IMR-90 (cell line): Measurements from ENCODE around the gene JAGN1. TPM values are rescaled to one million over a fixed set of nuclear protein-coding genes. Genes with fewer than 3 reads are reported as not detected.

ENCODE experiments used
- ATAC-seq: fragments of 200-7000 bp; cut with Tn5 transposase; 2 replicates; pipeline ENCODE4 v1.9.1; 2020; ENCODE audit warnings: low read depth, mild to moderate bottlenecking, moderate library complexity
- BruUV-seq: library from RNA; stranded (reverse); fragments of 400-500 nt; replicated peaks from 2 replicates; lab custom pipeline; 2021; lab: Mats Ljungman, UMichigan
- CTCF ChIA-PET: fragments of 300-600 bp; formaldehyde crosslinking; extraction: SDS; loops from one replicate; lab custom pipeline; 2021; ENCODE audit warnings: antibody characterized with exemption; lab: Yijun Ruan, JAX
- POLR2A ChIA-PET: fragments of 300-600 bp; sonication (Branson Sonifier 250); formaldehyde crosslinking; loops from one replicate; lab custom pipeline; 2022; ENCODE audit warnings: antibody characterized with exemption; ENCODE audit not compliant: unreplicated experiment; lab: Charles Lee
- DNase-seq: peaks from one replicate; pipeline ENCODE4 v3.0.0; 2013
- H2AFZ ChIP-seq: replicated peaks from 2 replicates; pipeline ENCODE3; 2013; ENCODE audit warnings: low read length, mild to moderate bottlenecking; ENCODE audit not compliant: poor library complexity
- H2AK5ac ChIP-seq: 2 replicates; pipeline ENCODE4 v1.6.1; 2013; ENCODE audit warnings: low read depth, low read length, inconsistent platforms
- H2AK9ac ChIP-seq: replicated peaks from 2 replicates; pipeline ENCODE3; 2013; ENCODE audit warnings: mild to moderate bottlenecking, low read depth, low read length, moderate library complexity; ENCODE audit not compliant: poor library complexity
- H2BK120ac ChIP-seq: 2 replicates; pipeline ENCODE4 v1.6.1; 2013; ENCODE audit warnings: low read depth, low read length, inconsistent platforms
- H2BK15ac ChIP-seq: 3 replicates; pipeline ENCODE4 v1.6.1; 2013; ENCODE audit warnings: low read depth, low read length, inconsistent platforms
- H2BK20ac ChIP-seq: 2 replicates; pipeline ENCODE4 v1.6.1; 2013; ENCODE audit warnings: low read depth, mild to moderate bottlenecking, inconsistent platforms, low read length, moderate library complexity
- H2BK5ac ChIP-seq: 2 replicates; pipeline ENCODE4 v1.6.1; 2013; ENCODE audit warnings: mild to moderate bottlenecking, low read depth, low read length, inconsistent platforms; ENCODE audit not compliant: poor library complexity, severe bottlenecking
- H3K14ac ChIP-seq: replicated peaks from 2 replicates; pipeline ENCODE4 v1.6.1; 2013; ENCODE audit warnings: low read depth, low read length, inconsistent platforms
- H3K18ac ChIP-seq: 2 replicates; pipeline ENCODE4 v1.6.1; 2013; ENCODE audit warnings: low read depth, low read length, control low read depth
- H3K23ac ChIP-seq: 2 replicates; pipeline ENCODE4 v1.6.1; 2013; ENCODE audit warnings: low read depth, low read length, inconsistent platforms
- H3K27ac ChIP-seq: 2 replicates; pipeline ENCODE4 v1.5.1; 2013; ENCODE audit warnings: mild to moderate bottlenecking, control low read depth, low read length; ENCODE audit not compliant: insufficient read depth
- H3K27me3 ChIP-seq: 2 replicates; pipeline ENCODE4 v1.6.1; 2013; ENCODE audit warnings: low read length; ENCODE audit not compliant: control insufficient read depth, insufficient read depth
- H3K36me3 ChIP-seq: 2 replicates; pipeline ENCODE4 v1.6.1; 2013; ENCODE audit warnings: low read length, mixed read lengths; ENCODE audit not compliant: control insufficient read depth, insufficient read depth
- H3K4ac ChIP-seq: 2 replicates; pipeline ENCODE4 v1.6.1; 2013; ENCODE audit warnings: low read depth, low read length, inconsistent platforms
- H3K4me1 ChIP-seq: 2 replicates; pipeline ENCODE4 v1.6.1; 2013; ENCODE audit warnings: low read length, mixed read lengths; ENCODE audit not compliant: control insufficient read depth, insufficient read depth
- H3K4me2 ChIP-seq: 2 replicates; pipeline ENCODE4 v1.6.1; 2013; ENCODE audit warnings: low read depth, mild to moderate bottlenecking, control low read depth, low read length, moderate library complexity
- H3K4me3 ChIP-seq: 2 replicates; pipeline ENCODE4 v1.5.1; 2013; ENCODE audit warnings: low read depth, mild to moderate bottlenecking, control low read depth, low read length, moderate library complexity; ENCODE audit not compliant: insufficient read depth
- H3K56ac ChIP-seq: 2 replicates; pipeline ENCODE4 v1.6.1; 2013; ENCODE audit warnings: low read length, inconsistent platforms; ENCODE audit not compliant: insufficient read depth; ENCODE audit errors: extremely low read depth
- H3K79me1 ChIP-seq, 2 experiments: 2 replicates each; pipeline ENCODE4 v1.6.1; 2013; ENCODE audit warnings: low read length in 2 of 2, inconsistent platforms in 1 of 2, low read depth in 1 of 2
- H3K9ac ChIP-seq: 2 replicates; pipeline ENCODE4 v1.6.1; 2013; ENCODE audit warnings: low read depth, low read length, control low read depth
- H3K9me1 ChIP-seq: 2 replicates; pipeline ENCODE4 v1.6.1; 2013; ENCODE audit warnings: low read length, inconsistent platforms; ENCODE audit not compliant: insufficient read depth
- H3K9me3 ChIP-seq: 2 replicates; pipeline ENCODE4 v1.6.1; 2013; ENCODE audit warnings: low read length; ENCODE audit not compliant: control insufficient read depth, insufficient read depth
- H4K20me1 ChIP-seq: 2 replicates; pipeline ENCODE4 v1.6.1; 2013; ENCODE audit warnings: low read length, inconsistent platforms; ENCODE audit not compliant: insufficient read depth
- H4K5ac ChIP-seq: 2 replicates; pipeline ENCODE4 v1.6.1; 2013; ENCODE audit warnings: mild to moderate bottlenecking, low read depth, low read length, control low read depth
- H4K8ac ChIP-seq, 2 experiments: 2 replicates each; pipeline ENCODE4 v1.6.1; 2013; ENCODE audit warnings: low read depth in 2 of 2, low read length in 2 of 2, control low read depth in 1 of 2, inconsistent platforms in 1 of 2
- H4K91ac ChIP-seq: 2 replicates; pipeline ENCODE4 v1.6.1; 2013; ENCODE audit warnings: low read depth, low read length, inconsistent platforms; ENCODE audit not compliant: insufficient read depth
- BHLHE40 ChIP-seq: fragments of 150-350 bp; IDR thresholded peaks from 2 replicates; pipeline ENCODE4 v1.6.1; 2016; ENCODE audit warnings: mild to moderate bottlenecking, low read depth, low read length
- CEBPB ChIP-seq: IDR thresholded peaks from 2 replicates; pipeline ENCODE4 v1.6.1; 2012; ENCODE audit warnings: low read depth, low read length, improper control_type of control experiment
- CHD1 ChIP-seq: IDR thresholded peaks from 2 replicates; pipeline ENCODE4 v1.6.1; 2012; ENCODE audit warnings: low read depth, low read length, improper control_type of control experiment
- CTCF ChIP-seq: conservative IDR thresholded peaks from 2 replicates; pipeline ENCODE4 v1.5.1; 2012; ENCODE audit warnings: mild to moderate bottlenecking, low read depth, low read length, improper control_type of control experiment
- FOS ChIP-seq: fragments of 150-350 bp; IDR thresholded peaks from 2 replicates; pipeline ENCODE4 v1.6.1; 2016; ENCODE audit warnings: low read depth, low read length
- MAFK ChIP-seq: IDR thresholded peaks from 2 replicates; pipeline ENCODE4 v1.6.1; 2012; ENCODE audit warnings: low read depth, low read length, improper control_type of control experiment
- MAZ ChIP-seq: IDR thresholded peaks from 2 replicates; pipeline ENCODE4 v1.6.1; 2012; ENCODE audit warnings: low read depth, mild to moderate bottlenecking, low read length, improper control_type of control experiment, moderate library complexity, borderline replicate concordance
- MXI1 ChIP-seq: IDR thresholded peaks from 2 replicates; pipeline ENCODE4 v1.6.1; 2012; ENCODE audit warnings: low read depth, mild to moderate bottlenecking, low read length, moderate library complexity, borderline replicate concordance
- NFE2L2 ChIP-seq: fragments of 150-350 bp; IDR thresholded peaks from 2 replicates; pipeline ENCODE4 v1.6.1; 2016; ENCODE audit warnings: low read depth, mild to moderate bottlenecking, low read length
- POLR2A ChIP-seq: IDR thresholded peaks from 2 replicates; pipeline ENCODE4 v1.6.1; 2012; ENCODE audit warnings: mild to moderate bottlenecking, low read depth, low read length
- RAD21 ChIP-seq: IDR thresholded peaks from 2 replicates; pipeline ENCODE4 v1.6.1; 2012; ENCODE audit warnings: low read length, improper control_type of control experiment
- RCOR1 ChIP-seq: IDR thresholded peaks from 2 replicates; pipeline ENCODE4 v1.6.1; 2012; ENCODE audit warnings: mild to moderate bottlenecking, low read length, improper control_type of control experiment; ENCODE audit not compliant: insufficient replicate concordance
- RFX5 ChIP-seq: IDR thresholded peaks from 2 replicates; pipeline ENCODE4 v1.8.0; 2012; ENCODE audit warnings: low read depth, mild to moderate bottlenecking, low read length, moderate library complexity
- SMC3 ChIP-seq: fragments of 150-350 bp; IDR thresholded peaks from 2 replicates; pipeline ENCODE4 v1.6.1; 2016; ENCODE audit warnings: low read depth, mild to moderate bottlenecking, antibody characterized with exemption, low read length, moderate library complexity
- USF2 ChIP-seq: fragments of 150-350 bp; IDR thresholded peaks from 2 replicates; pipeline ENCODE4 v1.6.1; 2017; ENCODE audit warnings: mild to moderate bottlenecking, antibody characterized with exemption, low read length, low read depth
- WGBS, 2 experiments: methylation state at CpG; one replicate each; pipeline versions ENCODE4 v1.1.5 to v1.1.7; 2013; ENCODE audit warnings: missing lambda C conversion rate in 2 of 2; ENCODE audit not compliant: insufficient read length in 1 of 2; ENCODE audit errors: extremely low coverage in 2 of 2; 5-methylcytosine and 5-hydroxymethylcytosine counted together
- dilution Hi-C: fragments of 300-500 bp; cut with HindIII; formaldehyde crosslinking; loops from one replicate; pipeline ENCODE4 v1.14.3; 2018; ENCODE audit warnings: low sequenced_read_pairs; ENCODE audit not compliant: unreplicated experiment
- in situ Hi-C: fragments of 300-500 bp; cut with MboI; formaldehyde crosslinking; loops from 3 replicates; pipeline ENCODE4 v1.14.3; 2019; ENCODE audit warnings: low sequenced_read_pairs, inconsistent platforms, mixed read lengths
- intact Hi-C: fragments of 100-400 bp; cut with micrococcal nuclease; formaldehyde crosslinking; loops from 2 replicates; pipeline ENCODE4 v1.10.0; 2022
- polyA plus RNA-seq, 3 experiments: library from polyadenylated mRNA; depleted of rRNA; stranded (reverse); fragments of >200 nt; gene quantifications; 2 replicates each; pipeline ENCODE4 v1.2.3, GENCODE V29; 2012; ENCODE audit warnings: low replicate concordance in 1 of 3
- total RNA-seq: library from RNA; depleted of rRNA; stranded (reverse); fragments of >200 nt; gene quantifications from 2 replicates; pipeline ENCODE4 v1.2.3, GENCODE V29; 2012
- TF ChIP-seq, protein P1 (sequence below): fragments of 150-350 bp; IDR thresholded peaks from 2 replicates; pipeline ENCODE4 v1.6.1; 2016; ENCODE audit warnings: low read depth, mild to moderate bottlenecking, low read length, moderate library complexity, borderline replicate concordance

Gene JAGN1
- total and polyA plus RNA-seq, 2 of the 4 experiments (the other 2 are of a cell fraction), result 32.7 to 39.3 TPM

GRCh38 chr3:9859530-9860025 lies 30.8 kb upstream of the JAGN1 start:
- Histone ChIP-seq H3K4me2 (no peak overlapping the region), H3K9me3 (no peaks in the 10 kb centered on the region), H3K9me1 (0 out of 2 replicates have a peak, but pooled peaks cover under 1% of the 10 kb centered on the region), H4K8ac (no peak overlapping the region), H3K4me1 (peaks cover 4% of the 10 kb centered on the region), H3K4me3 (no peak overlapping the region), H2BK15ac (no peak overlapping the region), H2BK20ac (no peak overlapping the region), H2BK5ac (no peak overlapping the region), H4K20me1 (no peaks in the 10 kb centered on the region), H2AFZ (no peak overlapping the region), H2AK9ac (no peak overlapping the region), H3K14ac (no peak overlapping the region), H3K4ac (no peak overlapping the region), H3K27me3 (peaks cover 2% of the 10 kb centered on the region; the same call in 1 of the 2 replicates), H2AK5ac (no peak overlapping the region), H4K91ac (no peak overlapping the region), H3K36me3 (no peaks in the 10 kb centered on the region), H3K23ac (no peak overlapping the region), H3K79me1 (no peaks in the 10 kb centered on the region), H3K18ac (no peak overlapping the region), H3K9ac (no peak overlapping the region), H4K5ac (no peak overlapping the region), H2BK120ac (no peak overlapping the region), H3K56ac (no peak overlapping the region), H3K27ac (no peak overlapping the region)
- DNase-seq (no peak), ATAC-seq (no peak)
- BruUV-seq, result no TSS peak
- POLR2A ChIA-PET, result no interaction called here
- dilution Hi-C loops (no loop called here), intact Hi-C loops (no loop called here), in situ Hi-C loops (no loop called here)
- CTCF ChIA-PET, result no interaction called here
- WGBS, 2 experiments, result 74% methylated on average over 6 of the region's 12 CpGs; no CpG with 5 or more reads in 1 of the 2 experiments
- TF ChIP-seq MAZ (no peak), RFX5 (no peak), MXI1 (no peak), RAD21 (no peak), CHD1 (no peak), MAFK (no peak), SMC3 (no peak), CEBPB (no peak), USF2 (no peak), FOS (no peak), NFE2L2 (no peak), RCOR1 (no peak), BHLHE40 (no peak), POLR2A (no peak), CTCF (no peak)
- TF ChIP-seq, protein P1, sequence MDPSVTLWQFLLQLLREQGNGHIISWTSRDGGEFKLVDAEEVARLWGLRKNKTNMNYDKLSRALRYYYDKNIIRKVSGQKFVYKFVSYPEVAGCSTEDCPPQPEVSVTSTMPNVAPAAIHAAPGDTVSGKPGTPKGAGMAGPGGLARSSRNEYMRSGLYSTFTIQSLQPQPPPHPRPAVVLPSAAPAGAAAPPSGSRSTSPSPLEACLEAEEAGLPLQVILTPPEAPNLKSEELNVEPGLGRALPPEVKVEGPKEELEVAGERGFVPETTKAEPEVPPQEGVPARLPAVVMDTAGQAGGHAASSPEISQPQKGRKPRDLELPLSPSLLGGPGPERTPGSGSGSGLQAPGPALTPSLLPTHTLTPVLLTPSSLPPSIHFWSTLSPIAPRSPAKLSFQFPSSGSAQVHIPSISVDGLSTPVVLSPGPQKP, result no peak
